Activated CD4-positive, CD25-positive, alpha-beta regulatory T cell (primary cell): ENCODE measurements around the gene ADORA2B.
"Not testable (repeated sequence)": the region's sequence is repeated elsewhere in the genome, so short reads cannot be mapped to it uniquely, and the experiment has no call there.

ENCODE experiments used
- DNase-seq, 4 experiments: peaks; one replicate each; lab custom pipeline; 2025; lab: John Stamatoyannopoulos, UW

ADORA2B gene

DNA sequence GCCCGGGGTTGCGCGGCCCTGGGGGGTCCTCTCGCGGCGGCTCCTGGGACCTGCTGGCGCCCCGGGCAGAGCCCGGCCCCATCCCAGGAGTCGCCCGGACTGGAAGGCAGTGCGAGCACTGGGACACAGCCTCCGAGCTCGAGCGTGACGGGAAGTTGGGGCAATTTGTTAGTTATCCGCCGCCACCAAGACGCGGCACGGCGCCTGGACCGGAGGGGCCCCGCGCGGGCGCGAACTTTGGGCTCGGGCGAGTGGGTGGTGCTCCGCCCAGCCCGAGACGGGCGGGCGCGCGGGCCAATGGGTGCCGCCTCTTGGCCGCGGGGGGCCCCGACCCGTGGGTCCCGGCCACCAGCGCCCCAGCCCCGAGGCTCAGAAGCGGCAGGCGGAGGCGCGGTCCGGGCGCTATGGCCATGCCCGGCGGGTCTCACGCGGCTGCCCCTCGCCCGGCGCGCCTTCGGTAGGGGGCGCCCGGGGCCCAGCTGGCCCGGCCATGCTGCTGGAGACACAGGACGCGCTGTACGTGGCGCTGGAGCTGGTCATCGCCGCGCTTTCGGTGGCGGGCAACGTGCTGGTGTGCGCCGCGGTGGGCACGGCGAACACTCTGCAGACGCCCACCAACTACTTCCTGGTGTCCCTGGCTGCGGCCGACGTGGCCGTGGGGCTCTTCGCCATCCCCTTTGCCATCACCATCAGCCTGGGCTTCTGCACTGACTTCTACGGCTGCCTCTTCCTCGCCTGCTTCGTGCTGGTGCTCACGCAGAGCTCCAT, at the start of gene ADORA2B:
Gene ADORA2B, plus strand, starts transcription at position 372 of the 768 bp plus-strand sequence. Its CDS starts 119 bp downstream, at position 491.
- DNase-seq = no peak

DNA sequence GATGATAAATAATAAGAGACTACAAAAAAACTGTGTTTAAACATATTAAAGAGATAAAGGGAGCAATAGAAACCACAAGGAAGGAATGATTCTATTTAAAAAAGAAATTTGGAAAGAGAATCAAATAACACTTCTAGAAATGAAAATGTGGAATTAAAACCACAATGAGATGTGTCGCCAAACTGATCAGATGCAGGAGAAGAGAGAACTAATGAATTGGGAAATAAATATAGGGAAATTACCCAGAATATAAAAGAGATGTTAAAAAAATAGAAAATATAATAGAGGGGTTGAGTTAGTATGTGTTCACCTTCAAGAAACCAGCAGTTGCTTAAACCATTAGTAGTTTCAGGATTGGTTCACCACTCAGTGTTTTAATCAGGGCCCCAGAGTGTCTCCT, 48.7 kb upstream of the ADORA2B start:
- DNase-seq = no peak

DNA sequence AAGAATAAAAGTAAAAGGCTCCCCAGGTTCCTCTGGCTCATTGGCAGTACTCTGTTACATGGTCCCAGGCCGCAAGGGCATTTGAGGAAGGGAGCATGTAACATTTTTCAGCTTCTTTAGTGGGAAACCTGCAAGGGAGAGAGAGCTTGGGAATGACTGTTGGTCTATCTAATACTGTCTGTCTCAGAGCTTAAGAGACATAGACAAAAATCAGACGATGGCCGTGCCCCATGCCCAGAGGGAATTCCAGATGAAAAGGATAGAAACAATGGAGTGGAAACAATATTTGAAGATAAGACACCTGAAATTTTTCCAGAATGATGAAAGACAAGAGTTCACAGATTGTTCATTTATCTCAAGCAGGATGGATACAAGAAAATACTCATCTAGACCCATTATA, 48.1 kb upstream of the ADORA2B start:
- DNase-seq = no peak

DNA sequence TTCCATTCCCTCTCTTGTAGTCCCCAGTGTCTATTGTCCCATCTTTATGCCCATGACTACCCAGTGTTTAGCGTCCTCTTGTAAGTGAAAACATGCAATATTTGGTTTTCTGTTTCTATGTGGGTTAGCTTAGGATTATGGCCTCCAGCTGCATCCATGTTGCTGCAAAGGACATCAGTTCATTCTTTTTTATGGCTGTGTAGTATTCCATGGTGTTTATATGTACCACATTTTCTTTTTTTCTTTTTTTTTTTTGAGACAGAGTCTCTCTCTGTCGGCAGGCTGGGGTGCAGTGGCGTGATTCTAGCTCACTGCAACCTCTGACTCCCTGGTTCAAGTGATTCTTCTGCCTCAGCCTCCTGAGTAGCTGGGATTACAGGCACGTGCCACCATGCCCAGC, 45.3 kb upstream of the ADORA2B start:
- DNase-seq = not testable (repeated sequence)

DNA sequence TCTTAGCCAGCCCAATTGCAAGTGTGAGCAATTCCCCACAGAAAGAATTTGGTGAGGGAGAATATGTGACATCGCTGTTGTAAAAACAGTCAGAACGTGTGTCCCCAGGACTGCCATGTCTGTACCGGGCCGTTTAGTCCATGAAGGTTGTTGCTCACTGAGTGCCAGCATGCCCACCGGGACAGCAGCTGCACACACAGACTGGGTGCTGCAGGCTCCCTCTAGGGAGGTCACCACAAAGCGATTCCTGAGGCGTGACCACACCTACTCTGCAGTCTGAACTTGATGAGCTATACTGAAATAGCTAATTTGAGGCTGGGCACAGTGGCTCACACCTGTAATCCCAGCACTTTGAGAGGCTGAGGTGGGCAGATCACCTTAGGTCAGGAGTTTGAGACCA, 44.1 kb upstream of the ADORA2B start:
- no peak for DNase-seq

DNA sequence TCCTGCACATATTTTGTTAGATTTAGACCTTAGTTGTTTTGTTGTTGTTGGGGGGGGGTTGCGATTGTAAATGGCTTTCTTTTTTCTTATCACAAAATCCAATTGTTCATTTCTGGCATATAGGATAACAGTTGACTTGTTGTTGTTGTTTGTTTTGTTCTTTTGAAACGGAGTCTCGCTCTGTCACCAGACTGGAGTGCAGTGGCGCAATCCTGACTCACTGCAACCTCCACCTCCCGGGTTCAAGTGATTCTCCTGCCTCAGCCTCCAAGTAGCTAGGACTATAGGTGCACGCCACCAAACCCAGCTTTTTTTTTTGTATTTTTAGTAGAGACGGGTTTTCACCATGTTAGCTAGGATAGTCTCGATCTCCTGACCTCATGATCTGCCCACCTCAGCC, 39.7 kb upstream of the ADORA2B start:
- not testable (repeated sequence) for DNase-seq

DNA sequence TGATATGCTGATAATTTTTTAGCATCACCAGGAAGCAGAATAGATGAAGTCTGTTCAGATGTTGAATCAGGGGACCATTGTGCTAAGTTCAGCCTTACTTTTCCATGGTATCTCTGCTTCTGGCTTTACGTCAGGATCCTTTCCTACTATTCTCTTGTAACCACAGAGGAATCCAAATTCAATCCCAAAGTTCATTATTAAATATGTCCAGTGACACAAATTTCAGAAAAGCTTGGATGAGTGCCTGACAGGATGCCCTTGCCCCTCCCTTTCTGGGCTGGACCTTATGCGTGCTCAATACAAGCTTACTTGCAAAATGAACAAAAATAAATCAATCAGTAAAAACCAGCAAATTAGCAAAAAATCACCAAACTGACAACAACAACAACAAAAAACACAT, 37.6 kb upstream of the ADORA2B start:
- no peak for DNase-seq

DNA sequence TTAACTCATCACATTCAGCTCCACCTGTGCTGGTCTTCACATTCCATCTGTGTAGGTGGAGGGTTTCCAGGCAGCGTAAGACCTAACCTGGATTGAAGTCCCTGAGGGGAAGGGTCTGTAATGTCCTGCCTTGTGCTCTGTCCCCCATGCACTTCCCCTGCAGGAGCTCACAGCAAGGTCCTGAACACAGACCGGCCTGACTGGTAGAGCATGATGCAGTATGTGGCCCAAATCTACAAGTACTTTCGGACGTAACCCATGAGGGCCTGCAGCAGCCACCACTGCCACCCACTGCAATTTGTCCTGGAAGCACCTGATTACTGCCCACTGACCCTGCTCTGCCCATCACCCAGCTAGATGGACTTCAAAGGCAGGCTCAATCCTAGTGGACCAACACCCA, 36.6 kb upstream of the ADORA2B start:
- DNase-seq = no peak

DNA sequence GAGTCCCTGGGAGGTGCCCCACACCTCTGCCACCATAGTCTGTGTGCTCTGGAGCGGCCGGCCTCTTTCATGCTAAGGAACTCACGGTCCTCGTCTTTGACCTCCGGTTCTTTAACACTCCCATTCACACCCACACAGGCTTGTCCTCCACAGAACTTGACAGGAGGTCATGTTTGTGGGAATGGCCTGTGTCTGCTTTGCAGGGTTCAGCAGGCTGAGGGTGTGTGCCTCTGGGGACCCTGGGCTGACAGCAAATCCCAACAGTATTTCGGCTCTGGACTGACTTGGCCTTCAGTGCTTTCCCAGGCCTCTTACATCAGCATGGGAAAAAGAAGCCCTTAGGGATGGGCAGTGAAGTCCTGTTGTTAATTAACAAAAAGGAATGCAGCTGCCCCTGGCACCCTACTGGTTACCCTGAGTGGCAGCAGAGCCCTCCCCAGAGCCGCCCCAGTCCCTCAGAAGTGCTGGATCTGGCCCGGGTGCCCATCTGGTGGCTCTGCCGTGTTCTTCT, 35.4 kb upstream of the ADORA2B start:
- DNase-seq = no peak

DNA sequence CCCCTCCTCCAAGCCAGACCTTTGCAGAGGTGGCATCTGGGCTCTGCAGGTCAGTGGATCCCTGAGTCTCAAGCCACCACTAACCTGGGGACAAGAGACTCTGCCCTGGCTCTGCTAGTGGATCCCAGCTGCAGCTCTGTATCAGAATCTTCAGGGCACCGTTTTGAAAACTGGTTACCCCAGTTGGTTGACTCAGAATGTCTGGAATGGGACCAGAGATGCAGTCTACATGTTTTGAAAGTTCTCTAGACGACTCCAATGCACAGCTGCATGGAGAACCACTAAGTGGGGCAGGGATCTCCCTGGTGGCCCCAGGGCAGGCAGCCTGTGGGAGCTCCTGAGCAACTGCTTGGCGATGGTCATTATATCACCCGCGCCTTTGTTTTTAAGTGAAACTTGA, 34.1 kb upstream of the ADORA2B start:
- DNase-seq = no peak

DNA sequence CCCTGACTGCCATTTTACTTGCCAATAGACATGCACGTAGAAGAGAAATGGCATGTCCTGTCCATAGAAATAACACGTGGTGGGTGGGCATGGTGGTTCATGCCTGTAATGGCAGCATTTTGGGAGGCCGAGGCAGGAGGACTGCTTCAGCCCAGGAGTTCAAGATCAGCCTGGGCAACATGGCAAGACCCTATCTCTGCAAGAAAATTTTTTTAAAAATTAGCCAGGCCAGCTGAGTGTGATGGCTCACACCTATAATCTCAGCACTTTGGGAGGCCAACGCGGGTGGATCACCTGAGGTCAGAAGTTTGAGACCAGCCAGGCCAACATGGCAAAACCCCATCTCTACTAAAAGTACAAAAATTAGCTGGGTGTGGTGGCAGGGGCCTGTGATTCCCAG, 33.2 kb upstream of the ADORA2B start:
- not testable (repeated sequence) for DNase-seq

DNA sequence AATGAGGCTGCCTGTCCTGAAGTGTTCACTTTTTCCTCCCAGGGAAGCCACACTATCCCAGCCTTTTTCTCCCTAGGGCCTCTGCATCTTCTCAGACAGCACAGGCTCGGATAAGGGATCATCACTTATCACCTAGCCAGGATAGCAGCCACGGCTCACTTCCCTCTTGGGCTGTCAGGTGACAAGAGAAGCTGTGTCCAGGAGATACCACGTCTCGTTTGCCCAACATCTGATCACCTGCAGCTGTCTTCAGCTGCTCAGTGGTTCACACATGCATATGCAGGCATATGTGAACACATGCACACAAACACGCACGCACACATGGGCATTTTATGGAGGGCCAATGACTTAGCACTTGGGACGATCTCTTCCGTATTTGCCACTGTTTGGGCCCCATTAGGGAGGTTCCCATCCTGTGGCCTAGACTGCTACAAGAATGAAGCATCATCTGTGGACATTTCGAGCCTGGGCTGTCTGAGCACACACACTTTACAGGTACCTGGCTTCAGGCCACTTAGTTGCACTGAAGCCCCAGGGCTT, 32.4 kb upstream of the ADORA2B start:
- DNase-seq = no peak

DNA sequence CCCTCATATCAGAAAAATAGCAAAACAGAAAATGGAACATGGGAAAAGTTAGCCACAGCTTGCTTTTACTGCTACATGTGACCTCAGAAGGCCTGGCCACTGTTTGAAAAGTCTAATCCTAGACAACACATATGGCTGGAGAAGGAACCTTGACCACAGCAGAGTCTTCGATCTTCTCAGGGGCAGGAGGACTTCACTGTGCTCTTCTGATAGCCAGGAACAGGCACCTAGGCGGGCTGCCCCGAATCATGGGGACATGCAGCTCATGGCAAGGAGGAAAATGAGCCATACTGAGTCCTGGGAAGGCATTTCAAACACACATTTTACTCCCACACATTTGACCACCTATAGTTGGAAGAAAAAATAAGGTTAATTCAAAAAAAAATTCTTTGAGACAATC, 31.1 kb upstream of the ADORA2B start:
- DNase-seq = no peak

DNA sequence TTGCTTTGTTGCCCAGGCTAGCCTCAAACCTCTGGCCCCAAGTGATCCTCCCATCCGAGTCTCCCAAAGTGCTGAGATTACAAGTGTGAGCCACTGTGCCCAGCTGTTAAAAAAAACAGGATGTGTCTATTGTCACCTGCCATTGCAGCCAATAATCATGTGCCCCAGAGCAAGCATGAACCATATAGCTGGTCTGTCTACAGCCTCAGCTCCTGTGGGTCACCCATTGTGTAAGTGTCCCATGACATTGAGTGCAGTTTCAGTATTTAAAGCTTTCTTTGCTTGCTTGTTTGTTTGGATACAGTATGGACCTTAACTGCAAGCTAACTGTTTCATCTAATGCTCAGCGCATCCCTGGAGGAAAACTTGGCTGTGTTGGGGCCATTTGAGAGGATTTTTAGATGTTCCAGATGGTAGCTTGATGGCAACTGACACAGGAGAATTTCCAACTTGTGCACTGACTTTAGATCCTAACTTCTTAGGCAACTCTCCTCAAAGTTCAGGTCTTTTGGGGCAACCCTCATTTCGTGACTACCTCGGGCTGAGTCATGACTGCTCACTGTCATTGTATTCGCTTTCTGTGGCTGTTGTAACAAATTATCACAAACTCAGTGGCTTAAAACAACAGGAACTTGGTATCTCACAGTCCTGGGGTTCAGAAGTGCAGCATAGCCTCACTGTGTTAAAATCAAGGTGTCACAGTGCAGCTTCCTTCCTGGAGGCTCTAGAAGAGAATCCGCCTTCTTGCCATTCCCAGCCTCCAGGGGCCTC, 30.3 kb upstream of the ADORA2B start:
- no peak for DNase-seq

DNA sequence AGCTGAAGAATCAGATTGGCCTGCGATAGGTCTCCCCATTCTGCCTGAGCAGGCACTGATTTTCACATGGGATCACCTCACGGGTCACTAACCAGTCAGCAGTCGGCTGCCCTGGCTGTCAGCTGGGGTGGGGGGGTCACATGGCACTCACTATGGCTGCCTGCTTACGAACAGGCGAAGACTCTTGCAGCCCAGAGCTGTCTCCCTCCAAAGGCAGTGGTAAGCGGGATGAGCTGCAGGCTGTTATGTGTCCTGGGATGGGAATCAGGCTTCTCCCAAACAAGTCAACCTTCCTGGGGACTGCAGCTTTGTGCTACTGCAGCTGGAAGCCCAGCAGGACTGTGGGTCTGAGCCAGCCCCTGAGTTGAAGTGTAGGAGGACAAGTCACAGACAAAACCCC, 29.0 kb upstream of the ADORA2B start:
- no peak for DNase-seq

DNA sequence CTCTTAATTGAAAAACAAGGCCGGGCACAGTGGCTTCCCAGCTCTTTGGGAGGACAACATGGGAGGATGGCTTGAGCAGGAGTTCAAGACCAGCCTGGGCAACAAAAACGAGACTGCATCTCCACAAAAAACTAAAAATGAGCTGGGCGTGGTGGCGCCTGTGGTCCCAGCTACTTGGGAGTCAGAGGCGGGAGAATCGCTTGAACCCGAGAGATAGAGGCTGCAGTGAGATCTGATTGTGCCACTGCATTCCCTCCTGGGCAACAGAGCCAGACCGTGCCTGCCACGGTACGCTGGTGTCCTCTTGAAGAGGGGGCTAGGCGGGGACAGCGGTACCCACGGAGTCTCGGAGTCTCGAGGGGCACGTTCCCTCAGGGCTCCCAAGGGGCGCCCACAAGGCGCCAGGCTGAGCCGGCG, 27.9 kb upstream of the ADORA2B start:
- no peak for DNase-seq

DNA sequence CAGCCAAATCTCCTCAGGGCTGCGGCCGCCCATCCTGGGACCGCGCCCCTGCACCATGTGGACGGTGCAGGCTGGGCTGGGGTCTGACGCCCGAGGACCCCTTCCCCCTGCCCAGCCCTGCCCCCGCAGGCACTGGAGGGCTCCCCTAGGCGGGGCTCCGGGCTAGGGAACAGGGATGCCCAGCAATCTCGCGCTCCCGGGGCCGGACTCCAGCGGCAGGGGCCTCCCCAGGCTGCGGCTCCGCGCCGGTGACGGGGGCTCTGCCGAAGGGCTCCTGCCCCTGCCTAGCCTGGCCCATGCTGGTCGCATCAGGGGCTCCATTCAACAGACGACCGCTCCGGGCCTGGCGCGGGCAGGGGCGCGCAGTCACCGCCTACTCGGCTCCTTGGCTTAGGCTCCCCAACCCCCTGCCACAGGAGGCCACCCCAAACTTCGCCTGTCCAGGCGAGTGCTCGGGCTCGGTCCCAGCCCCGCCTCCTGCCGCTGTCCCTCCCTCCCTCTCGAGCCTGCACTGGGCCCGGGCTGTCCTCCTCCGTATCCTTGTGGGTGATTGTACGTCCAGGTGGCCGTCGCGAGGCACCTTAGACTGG, 27.4 kb upstream of the ADORA2B start:
- DNase-seq = no peak

DNA sequence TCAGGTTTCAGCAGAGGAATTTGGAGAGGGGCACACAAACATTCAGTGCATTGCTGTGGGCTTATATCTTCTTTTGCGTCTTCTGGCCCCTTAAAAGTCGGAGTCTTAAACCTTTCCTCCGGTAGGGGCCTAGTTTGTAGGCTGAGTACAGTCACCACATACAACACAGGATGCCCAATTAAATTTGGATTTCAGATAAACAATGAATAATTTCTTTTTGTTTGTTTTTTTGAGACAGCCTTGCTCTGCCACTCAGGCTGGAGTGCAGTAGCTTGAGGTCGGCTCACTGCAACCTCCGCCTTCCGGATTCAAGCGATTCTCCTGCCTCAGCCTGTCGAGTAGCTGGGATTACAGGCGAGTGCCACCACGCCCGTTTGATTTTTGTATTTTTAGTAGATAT, 26.7 kb upstream of the ADORA2B start:
- no peak for DNase-seq

DNA sequence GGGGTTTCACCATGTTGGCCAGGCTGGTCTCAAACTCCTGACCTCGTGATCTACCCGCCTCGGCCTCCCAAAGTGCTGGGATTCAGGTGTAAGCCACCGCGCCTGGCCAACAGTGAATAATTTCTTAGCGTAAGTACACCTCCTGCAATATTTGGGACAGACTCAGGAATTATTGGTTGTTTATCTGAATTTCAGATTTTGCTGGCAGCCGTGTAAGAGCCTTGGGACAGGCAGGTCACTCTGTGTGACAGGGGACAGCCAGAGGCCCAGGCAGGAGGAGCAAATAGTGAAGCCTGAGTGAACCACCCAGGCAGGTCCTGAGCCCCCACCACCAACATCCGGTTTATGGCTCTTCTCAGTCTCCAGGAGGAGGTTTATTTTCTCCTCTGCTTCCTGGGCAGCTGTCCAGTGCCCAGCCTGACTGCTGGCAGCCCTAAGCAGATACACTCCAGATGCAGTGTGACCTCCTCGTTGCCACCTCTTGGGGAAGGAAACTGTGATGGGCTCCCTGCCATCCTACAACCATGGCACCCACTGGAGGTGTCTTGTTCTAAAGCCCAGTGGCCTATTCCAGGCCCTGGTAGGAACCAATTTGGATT, 26.2 kb upstream of the ADORA2B start:
- no peak for DNase-seq

DNA sequence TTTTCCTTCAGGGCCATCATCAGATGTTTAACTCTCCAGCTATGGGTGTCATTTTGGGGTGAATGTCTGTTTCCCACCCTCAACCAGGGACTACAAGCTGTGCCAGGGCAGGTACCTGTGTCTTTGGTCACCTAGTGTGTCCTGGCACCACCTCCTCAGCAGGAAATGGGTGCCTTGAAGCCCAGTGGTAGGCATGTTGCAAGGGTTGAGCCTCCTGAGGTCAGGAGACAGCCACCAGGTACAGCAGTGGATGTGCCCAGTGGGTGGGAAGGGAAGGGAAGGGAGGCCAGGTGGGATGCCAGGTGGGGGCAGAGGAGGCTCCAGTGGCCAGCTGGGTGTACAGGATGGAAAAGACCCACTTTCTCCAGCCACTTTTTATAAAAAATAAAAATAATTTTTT, 25.5 kb upstream of the ADORA2B start:
- no peak for DNase-seq

DNA sequence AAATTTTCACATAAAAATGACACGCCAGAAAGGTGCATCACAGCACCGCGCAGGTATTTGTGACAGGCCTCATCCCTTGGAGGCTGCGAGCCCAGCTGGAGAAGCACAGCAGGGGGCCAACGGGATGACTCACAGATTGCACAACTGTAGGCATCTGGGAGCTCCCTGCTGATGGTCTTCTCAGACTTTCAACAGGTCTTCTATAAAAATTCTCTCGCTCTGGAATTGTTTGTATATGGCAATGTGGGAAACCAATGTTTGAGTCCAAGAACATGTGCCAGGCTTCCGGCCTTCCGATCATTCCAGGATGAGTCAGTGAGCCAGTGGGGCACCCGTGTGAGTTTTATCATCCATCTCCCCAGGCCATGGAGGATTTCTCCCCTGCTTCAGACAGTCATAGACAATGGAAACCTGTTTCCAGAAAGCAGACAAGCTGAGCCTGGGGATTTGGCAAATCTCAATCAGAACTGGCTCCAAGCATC, 24.1 kb upstream of the ADORA2B start:
- no peak for DNase-seq

DNA sequence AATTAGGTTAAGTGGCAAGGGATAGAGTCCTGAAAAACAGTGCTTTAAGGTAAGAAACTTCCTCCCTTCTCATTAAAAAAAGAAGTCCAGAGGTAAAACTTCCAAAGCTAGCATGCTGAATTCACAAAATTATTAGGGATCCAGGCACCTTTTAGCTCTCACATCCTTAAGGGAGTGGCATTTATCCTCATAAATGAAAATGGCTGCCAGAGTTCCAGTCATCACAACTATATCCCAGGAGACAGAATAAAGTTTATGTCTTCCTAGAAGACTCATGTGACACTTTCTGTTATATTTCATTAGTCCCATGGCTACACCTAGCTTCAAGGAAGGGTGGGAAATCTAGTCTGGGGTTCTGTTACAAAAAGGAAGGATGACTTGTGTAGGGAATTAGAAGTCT, 23.3 kb upstream of the ADORA2B start:
- no peak for DNase-seq
